ENCODE results near the gene SMIM41.

GRCh38 chr12:52097045-52097666 is 17.7 kb downstream of the SMIM41 start:
- TF ChIP-seq GATA2 (IDR thresholded peaks at IDR 0.05; ENCODE audit: low read depth, low read length) (no peak), GATA3 (IDR thresholded peaks at IDR 0.05; ENCODE audit: low read depth, low read length) (no peak)
